BE2C (cell line): ENCODE measurements around the gene GHDC.
"Not testable (repeated sequence)": the region's sequence is repeated elsewhere in the genome, so short reads cannot be mapped to it uniquely, and the experiment has no call there.

Experiments used
- DNase-seq: peaks from one replicate; pipeline ENCODE4 v3.0.0-alpha.2; 2020
- H3K27me3 ChIP-seq: fragments of 250-450 bp; sonication (Bioruptor Pico); 2 replicates; pipeline ENCODE4 v1.5.1; 2020; ENCODE audit warnings: mild to moderate bottlenecking
- H3K36me3 ChIP-seq: fragments of 250-450 bp; sonication (Bioruptor Pico); 2 replicates; pipeline ENCODE4 v1.5.1; 2020; ENCODE audit warnings: mild to moderate bottlenecking
- H3K4me1 ChIP-seq: fragments of 250-450 bp; sonication (Bioruptor Pico); 2 replicates; pipeline ENCODE4 v1.5.1; 2020
- H3K4me3 ChIP-seq: 2 replicates; pipeline ENCODE4 v1.5.1; 2011; ENCODE audit warnings: low read depth, low read length
- H3K9me3 ChIP-seq: fragments of 250-450 bp; sonication (Bioruptor Pico); 2 replicates; pipeline ENCODE4 v1.5.1; 2020
- TF ChIP-seq, protein P1 (sequence below): IDR thresholded peaks from 2 replicates; pipeline ENCODE4 v1.5.1; 2012; ENCODE audit warnings: mild to moderate bottlenecking, low read depth, low read length

Gene GHDC

DNA sequence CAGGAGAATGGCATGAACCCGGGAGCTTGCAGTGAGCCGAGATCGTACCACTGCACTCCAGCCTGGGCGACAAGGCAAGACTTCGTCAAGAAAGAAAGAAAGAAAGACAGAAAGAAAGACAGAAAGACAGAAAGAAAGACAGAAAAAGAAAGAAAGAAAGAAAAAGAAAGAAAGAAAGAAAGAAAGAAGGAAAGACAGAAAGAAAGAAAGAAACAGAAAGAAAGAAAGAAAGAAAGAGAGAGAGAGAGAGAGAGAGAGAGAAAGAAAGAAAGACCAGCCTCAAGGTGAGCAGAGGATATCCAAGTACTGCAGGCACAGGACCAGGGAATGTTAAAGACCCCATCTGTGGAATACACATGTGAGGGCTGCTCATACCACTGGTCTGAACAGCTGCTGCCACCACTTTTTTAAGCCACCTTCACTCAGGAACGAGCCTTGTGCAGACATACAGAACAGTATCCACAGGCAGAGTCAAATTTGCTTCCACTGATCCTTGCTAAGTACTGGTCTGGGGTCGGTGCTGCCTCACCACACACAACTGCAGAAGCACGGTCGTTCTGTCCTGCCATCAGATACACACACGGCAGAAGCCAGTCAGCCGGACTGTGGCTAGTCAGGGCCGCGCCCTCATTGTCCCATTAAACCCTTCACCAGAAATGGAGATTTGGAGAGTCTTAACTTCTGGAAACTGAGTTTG is 47.2 kb downstream of the GHDC start:
- H3K4me1 ChIP-seq, result no peaks in the 10 kb centered on the region
- no peaks in the 10 kb centered on the region for H3K9me3 ChIP-seq
- H3K4me3 ChIP-seq, result no peak overlapping the region
- no peak for DNase-seq
- TF ChIP-seq, protein P1, sequence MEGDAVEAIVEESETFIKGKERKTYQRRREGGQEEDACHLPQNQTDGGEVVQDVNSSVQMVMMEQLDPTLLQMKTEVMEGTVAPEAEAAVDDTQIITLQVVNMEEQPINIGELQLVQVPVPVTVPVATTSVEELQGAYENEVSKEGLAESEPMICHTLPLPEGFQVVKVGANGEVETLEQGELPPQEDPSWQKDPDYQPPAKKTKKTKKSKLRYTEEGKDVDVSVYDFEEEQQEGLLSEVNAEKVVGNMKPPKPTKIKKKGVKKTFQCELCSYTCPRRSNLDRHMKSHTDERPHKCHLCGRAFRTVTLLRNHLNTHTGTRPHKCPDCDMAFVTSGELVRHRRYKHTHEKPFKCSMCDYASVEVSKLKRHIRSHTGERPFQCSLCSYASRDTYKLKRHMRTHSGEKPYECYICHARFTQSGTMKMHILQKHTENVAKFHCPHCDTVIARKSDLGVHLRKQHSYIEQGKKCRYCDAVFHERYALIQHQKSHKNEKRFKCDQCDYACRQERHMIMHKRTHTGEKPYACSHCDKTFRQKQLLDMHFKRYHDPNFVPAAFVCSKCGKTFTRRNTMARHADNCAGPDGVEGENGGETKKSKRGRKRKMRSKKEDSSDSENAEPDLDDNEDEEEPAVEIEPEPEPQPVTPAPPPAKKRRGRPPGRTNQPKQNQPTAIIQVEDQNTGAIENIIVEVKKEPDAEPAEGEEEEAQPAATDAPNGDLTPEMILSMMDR, result no peak
- H3K36me3 ChIP-seq, result peaks cover 30% of the 10 kb centered on the region
- H3K27me3 ChIP-seq, result no peaks in the 10 kb centered on the region

DNA sequence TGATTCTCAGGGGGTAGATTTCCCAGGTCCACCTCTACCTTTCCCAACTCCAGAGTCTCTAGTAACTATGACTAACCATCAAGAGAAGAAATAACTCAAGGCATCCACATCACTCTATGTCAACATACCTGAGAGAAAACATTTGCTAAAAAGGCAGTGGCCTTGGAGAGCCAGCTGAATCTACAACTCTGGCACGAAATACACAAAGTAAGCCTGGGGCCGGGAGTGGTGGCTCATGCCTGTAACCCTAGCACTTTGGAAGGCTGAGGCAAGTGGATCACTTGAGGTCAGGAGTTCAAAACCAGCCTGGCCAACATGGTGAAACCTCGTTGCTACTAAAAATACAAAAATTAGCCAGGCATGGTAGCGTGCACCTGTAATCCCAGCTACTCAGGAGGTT is 51.2 kb downstream of the GHDC start:
- not testable (repeated sequence) for H3K4me3 ChIP-seq, H3K4me1 ChIP-seq, H3K27me3 ChIP-seq, H3K9me3 ChIP-seq, DNase-seq
- peaks cover 29% of the 10 kb centered on the region for H3K36me3 ChIP-seq

DNA sequence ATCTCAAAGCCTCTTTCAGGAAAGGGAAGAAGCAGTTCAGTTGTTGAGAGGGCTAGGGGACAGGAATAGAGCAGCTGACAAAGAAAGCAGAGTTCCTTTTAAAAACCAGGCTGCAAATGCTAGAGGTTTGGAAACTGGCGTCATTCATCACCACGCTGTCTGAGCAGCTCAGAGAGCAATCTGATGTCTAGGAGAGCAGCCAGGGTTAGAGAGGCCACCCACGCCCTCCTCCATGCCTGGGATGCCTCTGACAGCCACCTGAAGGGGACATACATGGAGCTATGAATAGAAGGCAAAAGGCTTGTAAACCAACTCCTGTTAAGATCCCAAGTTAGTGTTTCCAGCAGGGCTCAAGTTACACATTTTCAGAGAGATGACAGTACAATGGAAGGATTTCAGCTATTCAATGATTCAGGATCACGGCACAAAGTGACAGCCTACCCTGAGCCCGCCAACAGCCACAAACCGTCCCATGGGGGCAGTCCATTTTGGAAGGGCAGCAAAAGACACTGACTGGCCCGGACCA is 51.9 kb downstream of the GHDC start:
- TF ChIP-seq, protein P1, result no peak
- no peak for DNase-seq

DNA sequence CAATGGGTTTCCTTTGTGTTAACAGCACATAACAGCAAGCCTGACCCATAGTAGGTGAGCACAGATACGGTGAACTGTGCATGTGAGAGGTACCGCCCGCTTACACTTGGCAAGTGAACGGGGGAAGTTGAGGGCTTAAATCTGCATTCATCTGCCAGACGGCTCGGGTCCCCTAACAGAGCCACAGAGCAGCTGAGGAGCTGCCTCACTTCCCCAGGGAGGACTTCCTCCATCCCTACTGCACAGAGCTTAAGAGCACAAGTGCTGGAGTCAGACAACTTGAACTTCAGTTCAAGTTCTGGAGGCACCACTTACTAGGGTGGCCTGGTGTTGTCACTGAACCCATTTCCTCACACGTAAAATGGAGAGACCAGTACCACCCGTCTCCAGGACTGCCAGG is 52.9 kb downstream of the GHDC start:
- Histone ChIP-seq H3K36me3 (peaks cover 30% of the 10 kb centered on the region), H3K9me3 (no peaks in the 10 kb centered on the region), H3K27me3 (no peaks in the 10 kb centered on the region), H3K4me3 (no peak overlapping the region), H3K4me1 (no peaks in the 10 kb centered on the region)
- TF ChIP-seq, protein P1, result no peak
- DNase-seq, result no peak

More for the DNA sequence above, 51.9 kb downstream of the GHDC start:
- Histone ChIP-seq H3K27me3 (no peaks in the 10 kb centered on the region), H3K4me3 (no peak overlapping the region), H3K36me3 (peaks cover 25% of the 10 kb centered on the region), H3K9me3 (no peaks in the 10 kb centered on the region), H3K4me1 (no peaks in the 10 kb centered on the region)

DNA sequence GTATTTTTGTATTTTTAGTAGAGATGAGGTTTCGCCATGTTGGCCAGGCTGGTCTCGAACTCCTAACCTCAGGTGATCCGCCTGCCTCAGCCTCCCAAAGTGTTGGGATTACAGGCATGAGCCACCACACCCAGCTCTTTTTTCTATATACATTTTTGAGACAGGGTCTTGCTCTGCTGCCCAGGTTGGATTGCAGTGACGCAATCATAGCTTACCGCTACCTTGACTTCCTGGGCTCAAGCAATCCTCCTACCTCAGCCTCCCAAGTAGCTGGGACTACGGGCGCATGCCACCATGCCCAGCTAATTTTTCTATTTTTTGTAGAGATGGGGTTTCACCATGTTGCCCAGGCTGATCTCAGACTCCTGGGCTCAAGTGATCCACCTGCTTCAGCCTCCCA is 53.6 kb downstream of the GHDC start:
- not testable (repeated sequence) for H3K4me1 ChIP-seq, DNase-seq, H3K4me3 ChIP-seq, H3K9me3 ChIP-seq, H3K27me3 ChIP-seq
- H3K36me3 ChIP-seq, result peaks cover 28% of the 10 kb centered on the region
